GM12801 (cell line): ENCODE measurements around the gene ERICH6.

Source experiments
- TF ChIP-seq, protein P1 (sequence below): IDR thresholded peaks from one replicate; pipeline ENCODE4 v1.5.1; 2011; ENCODE audit warnings: control low read depth; ENCODE audit not compliant: insufficient read length; ENCODE audit errors: extremely low read depth

The ERICH6 gene

GRCh38 chr3:150623945-150624344, 79.8 kb downstream of the ERICH6 start:
- TF ChIP-seq, protein P1, sequence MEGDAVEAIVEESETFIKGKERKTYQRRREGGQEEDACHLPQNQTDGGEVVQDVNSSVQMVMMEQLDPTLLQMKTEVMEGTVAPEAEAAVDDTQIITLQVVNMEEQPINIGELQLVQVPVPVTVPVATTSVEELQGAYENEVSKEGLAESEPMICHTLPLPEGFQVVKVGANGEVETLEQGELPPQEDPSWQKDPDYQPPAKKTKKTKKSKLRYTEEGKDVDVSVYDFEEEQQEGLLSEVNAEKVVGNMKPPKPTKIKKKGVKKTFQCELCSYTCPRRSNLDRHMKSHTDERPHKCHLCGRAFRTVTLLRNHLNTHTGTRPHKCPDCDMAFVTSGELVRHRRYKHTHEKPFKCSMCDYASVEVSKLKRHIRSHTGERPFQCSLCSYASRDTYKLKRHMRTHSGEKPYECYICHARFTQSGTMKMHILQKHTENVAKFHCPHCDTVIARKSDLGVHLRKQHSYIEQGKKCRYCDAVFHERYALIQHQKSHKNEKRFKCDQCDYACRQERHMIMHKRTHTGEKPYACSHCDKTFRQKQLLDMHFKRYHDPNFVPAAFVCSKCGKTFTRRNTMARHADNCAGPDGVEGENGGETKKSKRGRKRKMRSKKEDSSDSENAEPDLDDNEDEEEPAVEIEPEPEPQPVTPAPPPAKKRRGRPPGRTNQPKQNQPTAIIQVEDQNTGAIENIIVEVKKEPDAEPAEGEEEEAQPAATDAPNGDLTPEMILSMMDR, result no peak

DNA sequence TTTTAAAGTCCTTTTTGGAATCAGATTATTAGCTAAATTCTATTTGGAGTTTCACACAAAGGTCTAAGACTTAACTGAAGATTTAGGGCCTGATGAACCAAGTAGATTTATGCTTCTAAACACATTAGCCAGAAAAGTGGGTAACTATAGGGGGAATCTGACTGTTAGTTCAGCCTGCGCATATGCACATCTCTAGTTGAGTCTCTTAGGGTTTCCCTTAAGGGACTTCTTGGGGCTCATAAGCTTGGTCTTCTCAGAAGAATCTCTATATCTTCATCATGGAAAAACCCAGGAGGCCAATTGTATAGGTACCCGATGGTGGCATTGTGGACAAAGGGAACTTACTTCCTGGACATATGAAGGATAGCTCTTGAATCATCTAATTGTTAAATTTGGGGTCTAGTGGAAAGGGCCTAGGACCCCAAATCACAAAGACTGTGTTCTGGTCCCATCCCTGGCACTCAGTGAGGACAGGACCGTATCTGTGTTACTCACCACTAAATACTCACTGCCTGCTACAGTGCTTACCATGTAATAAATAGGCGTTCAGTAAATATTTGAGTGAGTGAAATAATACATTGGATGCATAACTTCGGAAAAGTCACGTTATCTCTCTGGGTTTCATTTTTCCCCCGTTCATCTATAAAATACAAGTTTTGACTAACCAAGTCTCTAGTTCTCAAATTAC, 83.6 kb downstream of the ERICH6 start:
- TF ChIP-seq, protein P1, result no peak

DNA sequence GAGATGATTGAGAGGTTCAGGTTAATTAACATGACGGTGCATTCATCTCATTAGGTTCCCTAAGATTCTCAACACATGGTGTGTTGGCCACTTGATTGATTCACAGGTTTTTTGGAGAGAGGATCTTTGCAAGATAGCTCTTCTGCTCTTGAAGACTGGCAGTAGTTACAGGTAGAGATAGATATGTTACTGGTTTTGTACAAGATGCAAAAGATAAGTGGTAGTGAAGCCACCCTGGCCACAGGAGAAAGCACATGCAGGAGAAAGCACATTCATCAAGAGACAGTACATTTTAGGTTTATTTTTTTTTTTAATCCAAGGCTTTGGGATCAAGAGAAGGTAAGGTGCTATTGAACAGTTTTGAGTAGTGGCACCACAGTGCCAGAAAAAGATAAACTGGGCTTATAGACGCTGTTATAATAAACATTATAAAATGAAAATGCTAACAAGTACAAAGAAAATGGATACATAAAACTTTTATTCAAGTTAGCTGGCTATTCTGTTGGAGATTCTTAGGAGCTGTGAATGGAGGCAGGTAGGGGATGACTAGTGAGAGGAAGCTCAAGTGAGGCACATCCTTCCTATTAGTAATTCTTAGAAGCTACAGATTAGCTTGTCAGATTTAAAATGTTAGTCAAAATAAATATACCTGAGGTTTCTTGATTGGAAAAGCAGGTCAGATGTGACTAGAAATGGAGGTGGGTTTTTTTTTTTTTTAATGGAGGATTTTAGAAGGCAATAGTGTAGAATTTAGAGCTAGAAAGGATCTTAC, 89.8 kb downstream of the ERICH6 start:
- TF ChIP-seq, protein P1, result no peak

DNA sequence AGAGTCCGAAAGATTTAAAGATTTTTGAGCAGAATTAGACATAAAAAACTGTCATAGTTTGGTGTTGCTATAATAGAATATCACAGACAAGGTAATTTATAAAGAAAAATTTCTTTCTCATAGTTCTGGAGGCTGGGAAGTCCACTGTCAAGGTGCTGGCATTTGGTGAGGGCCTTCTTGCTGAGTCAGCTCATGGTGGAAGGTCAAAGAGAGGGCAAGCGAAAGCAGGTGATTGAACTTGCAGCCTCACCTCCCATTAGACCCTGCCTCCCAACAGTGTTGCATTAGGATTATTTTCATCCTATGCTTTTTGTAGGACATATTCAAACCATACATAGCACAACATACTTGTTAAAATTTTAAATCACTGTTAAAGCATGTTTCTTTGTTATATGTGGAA, 90.7 kb downstream of the ERICH6 start:
- TF ChIP-seq, protein P1, result no peak

DNA sequence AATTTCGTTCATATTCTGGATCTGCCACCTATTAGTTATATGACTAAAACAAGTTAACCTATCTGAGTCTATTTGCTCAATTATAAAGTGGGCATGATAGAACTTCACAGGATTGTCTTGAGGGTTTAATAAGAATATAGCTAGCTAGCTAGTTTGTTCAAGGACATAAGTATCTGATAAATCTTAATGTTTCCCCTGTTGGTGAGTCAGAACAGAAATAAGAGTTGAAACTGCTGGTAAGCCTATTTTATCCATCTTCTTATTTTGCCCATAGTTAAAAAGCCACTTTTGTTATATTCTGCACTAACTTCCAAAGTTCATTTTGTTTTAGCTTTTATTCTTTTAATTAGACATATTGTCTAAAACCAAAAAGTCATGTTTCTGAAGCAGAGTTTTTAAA, 91.2 kb downstream of the ERICH6 start:
- TF ChIP-seq, protein P1, result no peak

GRCh38 chr3:150611666-150612065, 92.1 kb downstream of the ERICH6 start:
- TF ChIP-seq, protein P1, result no peak

- TF ChIP-seq, protein P1, result no peak
Measured at GRCh38 chr3:150610785-150611184, 92.9 kb downstream of the ERICH6 start.
